Lung (tissue), 12 donors: Measurements from ENCODE around the gene MPG. TPM values are rescaled to one million over a fixed set of nuclear protein-coding genes. Genes with fewer than 3 reads are reported as not detected.

Experiments used
- ATAC-seq: fragments of 200-7000 bp; cut with Tn5 transposase; one replicate; pipeline ENCODE4 v1.9.1; 2020; ENCODE audit warnings: moderate number of reproducible peaks; ENCODE audit not compliant: insufficient read depth, low FRiP score
- DNase-seq, 3 donors: peaks; one replicate each; pipeline ENCODE4 v3.0.0-alpha.2; 2013 to 2017
- H3K27ac ChIP-seq, 2 donors: one replicate each; pipeline ENCODE4 v1.5.1; 2013; ENCODE audit warnings: mild to moderate bottlenecking in 2 of 2, moderate library complexity in 2 of 2, control low read depth in 1 of 2, inconsistent platforms in 1 of 2, low read depth in 1 of 2, low read length in 1 of 2
- H3K27me3 ChIP-seq, 3 donors: one replicate each; pipeline ENCODE4 v1.5.1; 2013; ENCODE audit warnings: low read length in 2 of 3; ENCODE audit not compliant: control insufficient read depth in 3 of 3, insufficient read depth in 3 of 3
- H3K36me3 ChIP-seq, 4 donors: one replicate each; pipeline ENCODE4 v1.5.1; 2013; ENCODE audit warnings: low read length in 4 of 4, mild to moderate bottlenecking in 1 of 4, moderate library complexity in 1 of 4; ENCODE audit not compliant: control insufficient read depth in 4 of 4, insufficient read depth in 4 of 4
- H3K4me1 ChIP-seq, 5 donors: one replicate each; pipeline ENCODE4 v1.5.1; 2013; ENCODE audit warnings: low read length in 5 of 5, mild to moderate bottlenecking in 2 of 5, moderate library complexity in 1 of 5; ENCODE audit not compliant: control insufficient read depth in 5 of 5, insufficient read depth in 5 of 5
- H3K4me3 ChIP-seq: one replicate; pipeline ENCODE4 v1.5.1; 2013; ENCODE audit warnings: mild to moderate bottlenecking, control low read depth, moderate library complexity
- H3K9ac ChIP-seq, 2 donors: one replicate each; pipeline ENCODE4 v1.5.1; 2013; ENCODE audit warnings: low read length in 2 of 2, control low read depth in 1 of 2; ENCODE audit not compliant: insufficient read depth in 1 of 2
- H3K9me3 ChIP-seq, 4 donors: one replicate each; pipeline ENCODE4 v1.5.1; 2013; ENCODE audit warnings: low read length in 3 of 4, mild to moderate bottlenecking in 1 of 4, moderate library complexity in 1 of 4; ENCODE audit not compliant: control insufficient read depth in 4 of 4, insufficient read depth in 3 of 4
- CTCF ChIP-seq: IDR thresholded peaks from 2 replicates; pipeline ENCODE4 v1.5.1; 2012; ENCODE audit warnings: mild to moderate bottlenecking; ENCODE audit errors: control extremely low read depth, extremely low read depth
- WGBS, 2 donors: extraction: QIAGEN DNeasy Blood & Tissue Kit; methylation state at CpG; one replicate each; pipeline ENCODE4 v1.1.7; 2013; 5-methylcytosine and 5-hydroxymethylcytosine counted together
- polyA plus RNA-seq, 2 donors: library from polyadenylated mRNA; stranded (reverse); fragments of 200-250 nt; gene quantifications; one replicate each; pipeline ENCODE4 v1.2.1, GENCODE V29; 2013
- total RNA-seq, 2 donors: library from RNA; depleted of rRNA in 1 of 2; stranded (reverse); fragments of >200 nt in 1 of 2; gene quantifications; one replicate each; pipeline ENCODE4 v1.2.1, GENCODE V29; 2014 to 2021
- donor health status: control.
- donor health status: control.
- donor health status: Bipolar disorder and iron deficiency.
- donor health status: healthy.
- donor health status: DM: yes; HTN: yes; CAD: no.

Gene MPG
- total and polyA plus RNA-seq, 4 donors: 61.1 to 101 (median 79.6) TPM

- no peak for TF ChIP-seq CTCF
- Histone ChIP-seq H3K4me3 (no peak overlapping the region), H3K36me3 (peaks cover 0 to 83% (median 29%) of the 10 kb centered on the region in 4 donors), H3K27ac (no peak overlapping the region), H3K9ac (no peak overlapping the region), H3K4me1 (peaks cover 0 to 6% (median 3%) of the 10 kb centered on the region in 5 donors), H3K9me3 (no peaks in the 10 kb centered on the region), H3K27me3 (no peaks in the 10 kb centered on the region)
- WGBS, 2 donors: 91% methylated on average over 89 of the region's 89 CpGs
- ATAC-seq (no peak), DNase-seq (no peak)
These were observed 16.8 kb upstream of the MPG start for GRCh38 chr16:60929-61878.

DNA sequence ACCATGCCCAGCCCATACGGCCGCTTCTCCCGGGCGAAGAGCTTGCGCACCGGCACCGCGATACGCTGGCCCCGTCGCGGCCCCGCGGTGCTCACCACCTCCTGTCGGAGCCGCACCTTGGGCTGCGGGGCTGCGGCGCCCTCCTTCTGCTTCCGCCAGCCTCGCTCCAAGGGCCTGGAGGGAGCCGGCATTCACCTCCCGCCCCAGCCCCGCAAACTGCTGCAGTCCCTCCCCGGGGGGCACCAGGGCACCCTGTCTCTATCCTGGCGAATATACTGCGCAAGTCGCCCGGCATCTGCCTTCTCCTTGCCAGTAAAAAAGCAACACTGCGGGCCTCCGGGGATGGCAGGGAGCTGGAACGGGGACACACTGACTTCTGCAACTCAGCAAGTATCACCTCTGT is 16.1 kb upstream of the MPG start:
- WGBS, 2 donors: 93 to 95% methylated on average over 32 of the region's 32 CpGs
- H3K4me1 ChIP-seq: peaks cover 0 to 12% (median 5%) of the 10 kb centered on the region in 5 donors
- no peak for ATAC-seq

GRCh38 chr16:62283-62967 is 15.6 kb upstream of the MPG start:
- H3K36me3 ChIP-seq: peaks cover 0 to 71% (median 26%) of the 10 kb centered on the region in 4 donors

More for the DNA sequence above, 16.1 kb upstream of the MPG start:
- Histone ChIP-seq H3K9ac (no peak overlapping the region), H3K36me3 (peaks cover 0 to 76% (median 27%) of the 10 kb centered on the region in 4 donors), H3K27me3 (no peaks in the 10 kb centered on the region), H3K27ac (no peak overlapping the region), H3K9me3 (no peaks in the 10 kb centered on the region), H3K4me3 (no peak overlapping the region)
- DNase-seq: no peak
- no peak for TF ChIP-seq CTCF

More at GRCh38 chr16:62283-62967, 15.6 kb upstream of the MPG start:
- WGBS, 2 donors: 96 to 97% methylated on average over 34 of the region's 34 CpGs
- TF ChIP-seq CTCF: no peak
- ATAC-seq (no peak), DNase-seq (no peak)
- peaks cover 0 to 17% (median 7%) of the 10 kb centered on the region in 5 donors for H3K4me1 ChIP-seq
- H3K9ac ChIP-seq: no peak overlapping the region
- no peaks in the 10 kb centered on the region for H3K9me3 ChIP-seq
- H3K27me3 ChIP-seq: no peaks in the 10 kb centered on the region
- no peak overlapping the region for H3K27ac ChIP-seq
- H3K4me3 ChIP-seq: no peak overlapping the region
